Measurements from ENCODE around the gene CASZ1. TPM values are rescaled to one million over a fixed set of nuclear protein-coding genes. Genes with fewer than 3 reads are reported as not detected.
A peak's percentile ranks its signal among the peaks of the same experiment; 100 is the strongest.

The CASZ1 gene
- total RNA-seq, 1 experiment from 2014 or later, result 11.7 TPM

DNA sequence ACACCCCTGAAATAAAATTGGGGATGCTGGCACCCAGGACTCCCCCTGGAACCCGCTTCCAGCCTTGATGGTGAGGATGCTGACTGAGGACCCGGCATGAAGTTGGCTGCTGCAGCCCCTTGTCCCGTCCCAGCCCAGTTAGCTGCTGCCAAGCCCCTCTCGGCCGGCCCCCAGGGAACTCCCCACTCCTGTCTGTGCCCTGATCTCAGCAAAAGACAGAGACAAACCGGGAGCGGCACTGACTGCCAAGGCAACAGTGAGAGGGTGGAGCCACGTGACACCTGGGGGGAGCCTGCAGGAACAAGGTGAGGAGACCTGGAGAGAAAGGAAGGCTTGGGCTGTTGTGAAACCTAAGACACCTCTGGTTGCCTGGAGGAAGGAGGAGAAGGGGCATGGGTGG is 24.7 kb downstream of the CASZ1 start:
- ATAC-seq (no peak), DNase-seq (ENCODE audit: low spot score) (no peak)
- CTCF ChIA-PET, result interaction anchor here (0.9 kb wide), 1 partner anchor 10 kb away, joined by 4 read pairs; no protein-coding TSS in a partner anchor
- TF ChIP-seq, protein P1, sequence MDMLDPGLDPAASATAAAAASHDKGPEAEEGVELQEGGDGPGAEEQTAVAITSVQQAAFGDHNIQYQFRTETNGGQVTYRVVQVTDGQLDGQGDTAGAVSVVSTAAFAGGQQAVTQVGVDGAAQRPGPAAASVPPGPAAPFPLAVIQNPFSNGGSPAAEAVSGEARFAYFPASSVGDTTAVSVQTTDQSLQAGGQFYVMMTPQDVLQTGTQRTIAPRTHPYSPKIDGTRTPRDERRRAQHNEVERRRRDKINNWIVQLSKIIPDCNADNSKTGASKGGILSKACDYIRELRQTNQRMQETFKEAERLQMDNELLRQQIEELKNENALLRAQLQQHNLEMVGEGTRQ (CRISPR knock-in tag; IDR thresholded peaks at IDR 0.05), result peak; percentile 65
- no peak for TF ChIP-seq SMAD4 (CRISPR knock-in tag; IDR thresholded peaks at IDR 0.05)
- Mint-ChIP-seq H3K9me3 (no peaks in the 10 kb centered on the region), H3K27me3 (ENCODE audit: low read depth) (no peaks in the 10 kb centered on the region), H3K36me3 (no peaks in the 10 kb centered on the region), H3K4me1 (peaks cover 11% of the 10 kb centered on the region), H3K4me3 (no peak overlapping the region), H3K27ac (no peak overlapping the region)
- POLR2A ChIA-PET, result no interaction called here

DNA sequence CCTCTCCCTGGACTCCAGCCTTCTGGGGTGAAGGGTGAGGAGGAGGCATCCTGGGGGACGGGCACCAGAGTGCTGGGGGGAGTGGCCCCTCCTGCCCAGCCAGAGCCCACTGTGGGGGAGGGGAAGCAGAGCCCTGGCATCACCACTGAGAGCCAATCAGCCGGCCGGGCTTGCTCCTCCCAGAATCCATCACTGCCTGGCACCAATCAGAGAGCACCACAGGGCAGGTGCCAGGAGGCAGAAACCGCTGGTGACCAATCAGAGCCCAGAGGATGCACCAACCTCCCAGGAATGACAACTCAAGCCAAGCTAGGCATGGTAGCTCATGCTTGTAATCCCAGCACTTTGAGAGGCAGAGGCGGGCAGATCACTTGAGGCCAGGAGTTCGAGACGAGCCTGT is 27.9 kb downstream of the CASZ1 start:
- no peak overlapping the region for H3K27ac Mint-ChIP-seq
- no peaks in the 10 kb centered on the region for H3K36me3 Mint-ChIP-seq
- H3K27me3 Mint-ChIP-seq (ENCODE audit: low read depth), result no peaks in the 10 kb centered on the region
- ChIA-PET POLR2A (no interaction called here), CTCF (no interaction called here)
- H3K4me3 Mint-ChIP-seq, result no peak overlapping the region
- DNase-seq (ENCODE audit: low spot score) (no peak), ATAC-seq (no peak)
- no peaks in the 10 kb centered on the region for H3K9me3 Mint-ChIP-seq
- TF ChIP-seq NFYB (CRISPR knock-in tag; conservative IDR thresholded peaks at IDR 0.05; ENCODE audit: low read depth) (peak; percentile 69), TCF7 (CRISPR knock-in tag; IDR thresholded peaks at IDR 0.05; ENCODE audit: low read depth) (no peak)
- peaks cover 14% of the 10 kb centered on the region for H3K4me1 Mint-ChIP-seq

DNA sequence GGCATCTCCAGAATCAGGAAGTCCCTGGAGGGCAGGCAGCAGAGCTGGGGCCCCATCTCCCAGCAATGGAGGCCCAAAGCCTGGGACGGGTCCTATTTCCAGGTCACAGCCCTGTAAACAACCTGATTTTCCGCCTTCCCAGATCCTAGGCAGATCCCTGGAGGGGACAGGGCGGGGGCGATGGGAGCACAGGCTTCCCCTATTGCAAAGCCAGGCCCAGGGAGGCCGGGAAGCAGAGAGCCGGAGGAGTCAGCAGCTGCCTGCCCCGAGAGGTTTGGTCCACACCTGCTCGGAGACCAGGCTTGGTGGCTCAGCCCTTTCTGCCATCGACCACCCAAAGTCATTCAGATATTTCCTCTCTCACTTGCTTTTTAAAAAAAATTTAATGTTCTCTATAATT is 29.2 kb downstream of the CASZ1 start:
- DNase-seq (ENCODE audit: low spot score) (no peak), ATAC-seq (no peak)
- H3K4me3 Mint-ChIP-seq, result no peak overlapping the region
- no peak overlapping the region for H3K27ac Mint-ChIP-seq
- ChIA-PET CTCF (no interaction called here), POLR2A (no interaction called here)
- no peaks in the 10 kb centered on the region for H3K9me3 Mint-ChIP-seq
- H3K27me3 Mint-ChIP-seq (ENCODE audit: low read depth), result no peaks in the 10 kb centered on the region
- peaks cover 11% of the 10 kb centered on the region for H3K4me1 Mint-ChIP-seq
- TF ChIP-seq, protein P2, sequence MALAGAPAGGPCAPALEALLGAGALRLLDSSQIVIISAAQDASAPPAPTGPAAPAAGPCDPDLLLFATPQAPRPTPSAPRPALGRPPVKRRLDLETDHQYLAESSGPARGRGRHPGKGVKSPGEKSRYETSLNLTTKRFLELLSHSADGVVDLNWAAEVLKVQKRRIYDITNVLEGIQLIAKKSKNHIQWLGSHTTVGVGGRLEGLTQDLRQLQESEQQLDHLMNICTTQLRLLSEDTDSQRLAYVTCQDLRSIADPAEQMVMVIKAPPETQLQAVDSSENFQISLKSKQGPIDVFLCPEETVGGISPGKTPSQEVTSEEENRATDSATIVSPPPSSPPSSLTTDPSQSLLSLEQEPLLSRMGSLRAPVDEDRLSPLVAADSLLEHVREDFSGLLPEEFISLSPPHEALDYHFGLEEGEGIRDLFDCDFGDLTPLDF (CRISPR knock-in tag; IDR thresholded peaks at IDR 0.05), result no peak
- TF ChIP-seq, protein P3, sequence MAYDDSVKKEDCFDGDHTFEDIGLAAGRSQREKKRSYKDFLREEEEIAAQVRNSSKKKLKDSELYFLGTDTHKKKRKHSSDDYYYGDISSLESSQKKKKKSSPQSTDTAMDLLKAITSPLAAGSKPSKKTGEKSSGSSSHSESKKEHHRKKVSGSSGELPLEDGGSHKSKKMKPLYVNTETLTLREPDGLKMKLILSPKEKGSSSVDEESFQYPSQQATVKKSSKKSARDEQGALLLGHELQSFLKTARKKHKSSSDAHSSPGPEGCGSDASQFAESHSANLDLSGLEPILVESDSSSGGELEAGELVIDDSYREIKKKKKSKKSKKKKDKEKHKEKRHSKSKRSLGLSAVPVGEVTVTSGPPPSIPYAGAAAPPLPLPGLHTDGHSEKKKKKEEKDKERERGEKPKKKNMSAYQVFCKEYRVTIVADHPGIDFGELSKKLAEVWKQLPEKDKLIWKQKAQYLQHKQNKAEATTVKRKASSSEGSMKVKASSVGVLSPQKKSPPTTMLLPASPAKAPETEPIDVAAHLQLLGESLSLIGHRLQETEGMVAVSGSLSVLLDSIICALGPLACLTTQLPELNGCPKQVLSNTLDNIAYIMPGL (CRISPR knock-in tag; IDR thresholded peaks at IDR 0.05), result no peak
- no peak for TF ChIP-seq ZNF138 (CRISPR knock-in tag; conservative IDR thresholded peaks at IDR 0.05)
- no peak for TF ChIP-seq CBFB (CRISPR knock-in tag; IDR thresholded peaks at IDR 0.05; ENCODE audit: low read depth)
- TF ChIP-seq, protein P4, sequence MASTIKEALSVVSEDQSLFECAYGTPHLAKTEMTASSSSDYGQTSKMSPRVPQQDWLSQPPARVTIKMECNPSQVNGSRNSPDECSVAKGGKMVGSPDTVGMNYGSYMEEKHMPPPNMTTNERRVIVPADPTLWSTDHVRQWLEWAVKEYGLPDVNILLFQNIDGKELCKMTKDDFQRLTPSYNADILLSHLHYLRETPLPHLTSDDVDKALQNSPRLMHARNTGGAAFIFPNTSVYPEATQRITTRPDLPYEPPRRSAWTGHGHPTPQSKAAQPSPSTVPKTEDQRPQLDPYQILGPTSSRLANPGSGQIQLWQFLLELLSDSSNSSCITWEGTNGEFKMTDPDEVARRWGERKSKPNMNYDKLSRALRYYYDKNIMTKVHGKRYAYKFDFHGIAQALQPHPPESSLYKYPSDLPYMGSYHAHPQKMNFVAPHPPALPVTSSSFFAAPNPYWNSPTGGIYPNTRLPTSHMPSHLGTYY (CRISPR knock-in tag; IDR thresholded peaks at IDR 0.05), result no peak
- TF ChIP-seq, protein P5, sequence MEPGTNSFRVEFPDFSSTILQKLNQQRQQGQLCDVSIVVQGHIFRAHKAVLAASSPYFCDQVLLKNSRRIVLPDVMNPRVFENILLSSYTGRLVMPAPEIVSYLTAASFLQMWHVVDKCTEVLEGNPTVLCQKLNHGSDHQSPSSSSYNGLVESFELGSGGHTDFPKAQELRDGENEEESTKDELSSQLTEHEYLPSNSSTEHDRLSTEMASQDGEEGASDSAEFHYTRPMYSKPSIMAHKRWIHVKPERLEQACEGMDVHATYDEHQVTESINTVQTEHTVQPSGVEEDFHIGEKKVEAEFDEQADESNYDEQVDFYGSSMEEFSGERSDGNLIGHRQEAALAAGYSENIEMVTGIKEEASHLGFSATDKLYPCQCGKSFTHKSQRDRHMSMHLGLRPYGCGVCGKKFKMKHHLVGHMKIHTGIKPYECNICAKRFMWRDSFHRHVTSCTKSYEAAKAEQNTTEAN (CRISPR knock-in tag; IDR thresholded peaks at IDR 0.05), result no peak
- TF ChIP-seq, protein P6, sequence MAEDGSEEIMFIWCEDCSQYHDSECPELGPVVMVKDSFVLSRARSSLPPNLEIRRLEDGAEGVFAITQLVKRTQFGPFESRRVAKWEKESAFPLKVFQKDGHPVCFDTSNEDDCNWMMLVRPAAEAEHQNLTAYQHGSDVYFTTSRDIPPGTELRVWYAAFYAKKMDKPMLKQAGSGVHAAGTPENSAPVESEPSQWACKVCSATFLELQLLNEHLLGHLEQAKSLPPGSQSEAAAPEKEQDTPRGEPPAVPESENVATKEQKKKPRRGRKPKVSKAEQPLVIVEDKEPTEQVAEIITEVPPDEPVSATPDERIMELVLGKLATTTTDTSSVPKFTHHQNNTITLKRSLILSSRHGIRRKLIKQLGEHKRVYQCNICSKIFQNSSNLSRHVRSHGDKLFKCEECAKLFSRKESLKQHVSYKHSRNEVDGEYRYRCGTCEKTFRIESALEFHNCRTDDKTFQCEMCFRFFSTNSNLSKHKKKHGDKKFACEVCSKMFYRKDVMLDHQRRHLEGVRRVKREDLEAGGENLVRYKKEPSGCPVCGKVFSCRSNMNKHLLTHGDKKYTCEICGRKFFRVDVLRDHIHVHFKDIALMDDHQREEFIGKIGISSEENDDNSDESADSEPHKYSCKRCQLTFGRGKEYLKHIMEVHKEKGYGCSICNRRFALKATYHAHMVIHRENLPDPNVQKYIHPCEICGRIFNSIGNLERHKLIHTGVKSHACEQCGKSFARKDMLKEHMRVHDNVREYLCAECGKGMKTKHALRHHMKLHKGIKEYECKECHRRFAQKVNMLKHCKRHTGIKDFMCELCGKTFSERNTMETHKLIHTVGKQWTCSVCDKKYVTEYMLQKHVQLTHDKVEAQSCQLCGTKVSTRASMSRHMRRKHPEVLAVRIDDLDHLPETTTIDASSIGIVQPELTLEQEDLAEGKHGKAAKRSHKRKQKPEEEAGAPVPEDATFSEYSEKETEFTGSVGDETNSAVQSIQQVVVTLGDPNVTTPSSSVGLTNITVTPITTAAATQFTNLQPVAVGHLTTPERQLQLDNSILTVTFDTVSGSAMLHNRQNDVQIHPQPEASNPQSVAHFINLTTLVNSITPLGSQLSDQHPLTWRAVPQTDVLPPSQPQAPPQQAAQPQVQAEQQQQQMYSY (CRISPR knock-in tag; IDR thresholded peaks at IDR 0.05), result no peak
- TF ChIP-seq, protein P7, sequence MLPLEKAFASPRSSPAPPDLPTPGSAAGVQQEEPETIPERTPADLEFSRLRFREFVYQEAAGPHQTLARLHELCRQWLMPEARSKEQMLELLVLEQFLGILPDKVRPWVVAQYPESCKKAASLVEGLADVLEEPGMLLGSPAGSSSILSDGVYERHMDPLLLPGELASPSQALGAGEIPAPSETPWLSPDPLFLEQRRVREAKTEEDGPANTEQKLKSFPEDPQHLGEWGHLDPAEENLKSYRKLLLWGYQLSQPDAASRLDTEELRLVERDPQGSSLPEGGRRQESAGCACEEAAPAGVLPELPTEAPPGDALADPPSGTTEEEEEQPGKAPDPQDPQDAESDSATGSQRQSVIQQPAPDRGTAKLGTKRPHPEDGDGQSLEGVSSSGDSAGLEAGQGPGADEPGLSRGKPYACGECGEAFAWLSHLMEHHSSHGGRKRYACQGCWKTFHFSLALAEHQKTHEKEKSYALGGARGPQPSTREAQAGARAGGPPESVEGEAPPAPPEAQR (CRISPR knock-in tag; IDR thresholded peaks at IDR 0.05), result no peak
- TF ChIP-seq ZNF396 (CRISPR knock-in tag; IDR thresholded peaks at IDR 0.05; ENCODE audit: borderline replicate concordance), result no peak
- no peak for TF ChIP-seq SMAD4 (CRISPR knock-in tag; IDR thresholded peaks at IDR 0.05)
- TF ChIP-seq NR2C2 (CRISPR knock-in tag; IDR thresholded peaks at IDR 0.05), result no peak
- TF ChIP-seq, protein P8, sequence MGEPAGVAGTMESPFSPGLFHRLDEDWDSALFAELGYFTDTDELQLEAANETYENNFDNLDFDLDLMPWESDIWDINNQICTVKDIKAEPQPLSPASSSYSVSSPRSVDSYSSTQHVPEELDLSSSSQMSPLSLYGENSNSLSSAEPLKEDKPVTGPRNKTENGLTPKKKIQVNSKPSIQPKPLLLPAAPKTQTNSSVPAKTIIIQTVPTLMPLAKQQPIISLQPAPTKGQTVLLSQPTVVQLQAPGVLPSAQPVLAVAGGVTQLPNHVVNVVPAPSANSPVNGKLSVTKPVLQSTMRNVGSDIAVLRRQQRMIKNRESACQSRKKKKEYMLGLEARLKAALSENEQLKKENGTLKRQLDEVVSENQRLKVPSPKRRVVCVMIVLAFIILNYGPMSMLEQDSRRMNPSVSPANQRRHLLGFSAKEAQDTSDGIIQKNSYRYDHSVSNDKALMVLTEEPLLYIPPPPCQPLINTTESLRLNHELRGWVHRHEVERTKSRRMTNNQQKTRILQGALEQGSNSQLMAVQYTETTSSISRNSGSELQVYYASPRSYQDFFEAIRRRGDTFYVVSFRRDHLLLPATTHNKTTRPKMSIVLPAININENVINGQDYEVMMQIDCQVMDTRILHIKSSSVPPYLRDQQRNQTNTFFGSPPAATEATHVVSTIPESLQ (CRISPR knock-in tag; IDR thresholded peaks at IDR 0.05), result no peak
- no peaks in the 10 kb centered on the region for H3K36me3 Mint-ChIP-seq

All from WTC11 (cell line).